NCI-H1436 treated with DMSO at 0.1 percent for 48 hours (cell line): Measurements from ENCODE around the gene ZNHIT6.
A peak's percentile ranks its signal among the peaks of the same experiment; 100 is the strongest.
"Not testable (repeated sequence)": the region's sequence is repeated elsewhere in the genome, so short reads cannot be mapped to it uniquely, and the experiment has no call there.

Source experiments
- DNase-seq: peaks from one replicate; lab custom pipeline; 2025; lab: John Stamatoyannopoulos, UW

ZNHIT6 gene, protein sequence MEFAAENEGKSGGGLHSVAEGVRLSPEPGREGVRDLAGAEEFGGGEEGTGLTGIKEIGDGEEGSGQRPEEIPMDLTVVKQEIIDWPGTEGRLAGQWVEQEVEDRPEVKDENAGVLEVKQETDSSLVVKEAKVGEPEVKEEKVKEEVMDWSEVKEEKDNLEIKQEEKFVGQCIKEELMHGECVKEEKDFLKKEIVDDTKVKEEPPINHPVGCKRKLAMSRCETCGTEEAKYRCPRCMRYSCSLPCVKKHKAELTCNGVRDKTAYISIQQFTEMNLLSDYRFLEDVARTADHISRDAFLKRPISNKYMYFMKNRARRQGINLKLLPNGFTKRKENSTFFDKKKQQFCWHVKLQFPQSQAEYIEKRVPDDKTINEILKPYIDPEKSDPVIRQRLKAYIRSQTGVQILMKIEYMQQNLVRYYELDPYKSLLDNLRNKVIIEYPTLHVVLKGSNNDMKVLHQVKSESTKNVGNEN

GRCh38 chr1:85707990-85708828 lies at the start of gene ZNHIT6:
Gene ZNHIT6, minus strand, starts transcription at chr1:85708433. Its CDS starts 149 bp downstream, at chr1:85708284.
- DNase-seq = peak; percentile 61

DNA sequence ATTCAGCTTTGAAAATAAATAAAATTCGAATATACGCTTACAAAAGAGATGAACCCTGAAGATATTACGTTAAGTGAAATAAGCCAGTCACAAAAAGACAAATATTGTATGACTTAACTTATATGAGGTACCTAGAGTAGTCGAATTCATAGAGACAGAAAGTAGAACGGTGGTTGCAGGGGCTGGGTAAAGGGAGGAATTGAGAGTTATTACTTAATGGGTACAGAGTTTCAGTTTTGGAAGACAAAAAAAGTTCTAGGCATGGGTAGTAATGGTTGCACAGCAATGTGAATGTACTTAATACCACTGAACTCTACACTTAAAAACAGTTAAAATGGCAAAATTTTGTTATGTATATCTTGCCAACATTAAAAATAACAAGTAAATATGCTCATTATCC lies 48.6 kb upstream of the ZNHIT6 start:
- no peak for DNase-seq

GRCh38 chr1:85748120-85748519 lies 39.9 kb upstream of the ZNHIT6 start:
- no peak for DNase-seq

- no peak for DNase-seq
Observed at GRCh38 chr1:85746777-85747176, 38.5 kb upstream of the ZNHIT6 start.

DNA sequence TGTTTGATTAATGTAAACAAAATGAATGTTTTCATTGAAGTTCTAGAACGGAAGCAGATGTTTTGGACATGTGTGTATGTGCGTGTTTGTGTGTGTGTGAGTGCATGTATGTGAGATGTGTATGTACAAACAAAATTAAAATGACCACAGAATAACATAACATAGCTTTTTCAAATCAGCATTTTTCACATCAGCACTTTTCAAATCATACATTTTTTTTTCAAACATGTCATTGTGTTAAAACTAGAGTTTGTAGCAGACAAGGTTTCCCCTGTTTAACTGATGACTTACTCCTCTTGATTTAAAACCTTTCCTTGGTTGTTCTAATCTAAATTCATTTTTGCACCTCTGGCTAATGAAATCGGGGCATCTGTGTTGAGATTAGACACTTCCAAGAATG lies 35.6 kb upstream of the ZNHIT6 start:
- no peak for DNase-seq

GRCh38 chr1:85734931-85735330 lies 26.7 kb upstream of the ZNHIT6 start:
- no peak for DNase-seq

- no peak for DNase-seq
Observed at GRCh38 chr1:85718678-85719340, 10.6 kb upstream of the ZNHIT6 start.

GRCh38 chr1:85714418-85715114 lies 6.3 kb upstream of the ZNHIT6 start:
- not testable (repeated sequence) for DNase-seq

DNA sequence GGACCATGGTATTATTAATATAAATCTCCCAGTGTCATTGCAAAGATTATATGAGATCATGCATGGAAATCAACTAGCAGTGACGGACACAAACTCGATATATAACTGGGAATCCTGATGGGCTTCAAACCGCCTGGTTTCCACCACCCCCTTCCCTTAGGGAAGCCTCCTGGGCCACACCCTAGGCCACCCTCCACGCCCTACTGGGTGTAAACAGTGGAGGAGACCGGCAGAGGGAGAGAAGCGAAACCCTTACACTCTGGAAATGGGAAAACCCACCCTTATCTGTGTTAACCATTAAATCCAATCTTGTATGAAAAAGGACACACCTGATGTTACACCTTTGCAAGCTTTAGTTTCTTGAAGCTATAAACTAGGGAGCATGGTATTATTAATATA lies 595 bp upstream of the ZNHIT6 start:
- DNase-seq = no peak

GRCh38 chr1:85707267-85707989 lies 805 bp downstream of the ZNHIT6 start:
- no peak for DNase-seq

GRCh38 chr1:85705940-85706339 lies 2.3 kb downstream of the ZNHIT6 start:
- no peak for DNase-seq

- no peak for DNase-seq
Observed at GRCh38 chr1:85700422-85700821, 7.8 kb downstream of the ZNHIT6 start.

- no peak for DNase-seq
Observed at GRCh38 chr1:85697895-85698294, 10.3 kb downstream of the ZNHIT6 start.

- DNase-seq = peak; percentile 1
Observed at GRCh38 chr1:85692730-85693314, 15.4 kb downstream of the ZNHIT6 start.

DNA sequence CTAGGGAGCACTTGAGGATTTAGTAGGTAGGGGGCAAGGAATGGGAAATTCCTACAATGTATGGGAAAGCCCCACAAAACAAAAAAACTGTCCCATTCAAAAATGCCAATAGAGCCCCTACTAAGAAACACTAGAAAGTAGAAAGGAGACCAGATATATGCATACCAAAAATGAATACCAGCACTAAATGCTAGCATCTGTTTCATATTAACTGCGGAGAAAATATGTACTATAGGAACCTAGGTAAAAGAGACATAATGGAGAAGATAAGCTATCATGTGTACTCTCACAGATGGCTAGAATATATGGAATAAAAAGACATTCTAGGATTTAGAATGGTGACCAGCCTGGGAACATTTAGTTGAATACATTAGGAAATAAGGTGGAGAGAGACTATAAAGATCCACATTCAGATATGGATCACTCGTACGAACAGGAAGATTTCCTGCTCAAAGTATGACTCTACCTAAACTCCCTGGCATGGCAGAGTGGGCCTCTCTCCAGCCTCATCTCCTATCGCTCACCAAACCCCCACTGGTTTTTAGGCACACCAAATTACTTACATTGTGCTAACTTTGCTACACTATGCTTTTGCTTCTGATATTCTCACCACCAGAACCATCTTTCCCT lies 18.3 kb downstream of the ZNHIT6 start:
- DNase-seq = no peak

DNA sequence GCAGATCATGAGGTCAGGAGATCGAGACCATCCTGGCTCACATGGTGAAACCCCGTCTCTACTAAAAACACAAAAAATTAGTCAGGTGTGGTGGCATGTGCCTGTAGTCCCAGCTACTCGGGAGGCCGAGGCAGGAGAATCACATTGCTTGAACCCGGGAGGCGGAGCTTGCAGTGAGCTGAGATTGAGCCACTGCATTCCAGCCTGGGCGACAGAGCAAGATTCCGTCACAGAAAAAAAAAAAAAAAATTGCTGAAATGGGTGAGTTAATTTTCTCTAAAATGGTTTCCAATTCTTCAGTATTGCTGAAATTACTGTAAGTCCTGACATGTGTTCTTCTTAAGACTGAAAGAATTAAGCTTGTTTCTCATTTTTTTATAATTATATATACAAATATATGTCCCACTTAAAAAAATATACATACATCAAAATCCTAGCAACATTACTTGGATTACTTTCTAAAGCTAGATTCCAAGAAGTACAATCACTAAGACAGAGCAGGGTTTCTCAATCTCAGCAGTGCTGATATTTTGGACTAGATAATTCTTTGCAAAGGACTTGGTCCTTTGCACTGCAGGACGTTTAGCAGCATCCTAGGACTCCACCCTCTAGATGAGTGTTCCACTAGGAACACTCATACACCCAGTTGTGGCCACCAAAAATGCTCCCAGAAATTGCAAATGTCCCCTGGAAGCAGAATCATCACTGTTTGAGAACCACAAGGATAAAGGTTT lies 24.8 kb downstream of the ZNHIT6 start:
- DNase-seq = no peak

DNA sequence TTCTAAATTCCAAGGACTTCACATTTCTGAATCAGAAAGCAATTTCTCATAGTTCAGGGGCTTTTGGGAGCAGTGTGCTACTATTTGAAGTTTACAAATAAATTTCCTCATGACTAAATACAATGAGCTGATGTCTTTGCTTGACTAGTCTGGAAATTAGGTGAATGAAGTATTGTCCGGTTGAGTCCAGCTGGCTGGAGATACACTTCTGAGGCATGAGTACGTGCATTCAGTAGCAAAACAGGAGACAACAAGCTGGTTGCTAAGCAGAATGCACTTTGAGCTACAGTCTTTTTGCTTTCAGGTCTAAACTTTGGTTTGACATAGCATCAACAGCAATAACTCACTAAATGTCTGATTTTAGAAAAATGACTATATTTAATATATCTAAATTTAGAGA lies 27.1 kb downstream of the ZNHIT6 start:
- DNase-seq = no peak

DNA sequence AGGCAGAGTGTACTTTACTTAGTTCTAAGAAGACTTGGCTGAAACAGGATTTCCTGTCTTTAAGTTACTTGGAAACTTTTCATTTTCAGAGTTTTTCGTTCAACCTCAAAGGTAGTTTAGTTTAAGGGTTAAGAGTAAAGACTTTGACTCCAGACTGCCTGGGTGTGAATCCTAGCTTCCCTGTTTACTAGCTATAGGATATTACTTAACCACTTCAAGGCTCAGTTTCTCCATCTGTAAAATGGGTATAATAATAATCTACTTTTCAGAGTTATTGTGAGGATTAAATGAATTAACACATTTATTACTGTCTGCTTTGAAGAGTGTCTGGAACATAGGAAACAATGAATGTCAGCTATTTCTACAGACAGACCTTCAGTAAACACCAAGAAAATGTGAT lies 30.0 kb downstream of the ZNHIT6 start:
- no peak for DNase-seq

DNA sequence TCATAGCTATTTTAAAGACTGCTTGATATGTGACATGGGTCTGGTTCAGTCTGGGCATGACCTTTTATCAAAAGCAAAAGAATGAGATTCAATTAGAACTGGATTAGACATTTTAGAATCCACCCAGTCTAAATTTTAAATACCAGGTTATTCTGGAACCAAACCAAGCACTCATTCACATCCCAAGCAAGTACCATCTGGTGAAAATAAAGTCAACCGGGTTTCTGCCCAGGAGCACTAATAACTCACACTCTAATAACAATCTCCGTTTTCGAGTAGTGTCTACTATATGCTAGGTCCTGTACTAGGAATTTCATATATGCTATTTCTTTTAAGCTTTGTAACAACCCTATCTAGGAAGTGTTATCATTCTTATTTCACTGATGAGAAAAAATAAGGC lies 30.6 kb downstream of the ZNHIT6 start:
- no peak for DNase-seq
